Subcutaneous abdominal adipose tissue (tissue), 5 donors: ENCODE data around the gene DUSP12.
"Not testable (repeated sequence)": the region's sequence is repeated elsewhere in the genome, so short reads cannot be mapped to it uniquely, and the experiment has no call there.

Source experiments
- H3K27ac ChIP-seq: one replicate; pipeline ENCODE4 v1.7.0; 2013; ENCODE audit warnings: low read depth, mild to moderate bottlenecking, inconsistent platforms, low read length, moderate library complexity
- H3K27me3 ChIP-seq, 5 donors: one replicate each; pipeline ENCODE4 v1.7.0; 2013; ENCODE audit warnings: low read length in 5 of 5, inconsistent platforms in 1 of 5; ENCODE audit not compliant: control insufficient read depth in 5 of 5, insufficient read depth in 4 of 5
- H3K36me3 ChIP-seq, 5 donors: one replicate each; pipeline ENCODE4 v1.7.0; 2013; ENCODE audit warnings: low read length in 5 of 5; ENCODE audit not compliant: control insufficient read depth in 5 of 5, insufficient read depth in 5 of 5
- H3K4me1 ChIP-seq, 5 donors: one replicate each; pipeline ENCODE4 v1.7.0; 2013; ENCODE audit warnings: low read length in 5 of 5, mild to moderate bottlenecking in 3 of 5, moderate library complexity in 1 of 5; ENCODE audit not compliant: control insufficient read depth in 5 of 5, insufficient read depth in 5 of 5
- H3K4me3 ChIP-seq, 5 donors: one replicate each; pipeline ENCODE4 v1.7.0; 2013; ENCODE audit warnings: low read length in 5 of 5, low read depth in 1 of 5
- H3K9ac ChIP-seq, 5 donors: one replicate each; pipeline ENCODE4 v1.7.0; 2013; ENCODE audit warnings: low read length in 5 of 5, mild to moderate bottlenecking in 4 of 5, moderate library complexity in 3 of 5
- H3K9me3 ChIP-seq, 5 donors: one replicate each; pipeline ENCODE4 v1.7.0; 2013; ENCODE audit warnings: low read length in 5 of 5; ENCODE audit not compliant: control insufficient read depth in 5 of 5
- donor health status: healthy.
- donor health status: healthy.
- donor health status: healthy.
- donor health status: healthy.
- donor health status: healthy.

DUSP12 gene

DNA sequence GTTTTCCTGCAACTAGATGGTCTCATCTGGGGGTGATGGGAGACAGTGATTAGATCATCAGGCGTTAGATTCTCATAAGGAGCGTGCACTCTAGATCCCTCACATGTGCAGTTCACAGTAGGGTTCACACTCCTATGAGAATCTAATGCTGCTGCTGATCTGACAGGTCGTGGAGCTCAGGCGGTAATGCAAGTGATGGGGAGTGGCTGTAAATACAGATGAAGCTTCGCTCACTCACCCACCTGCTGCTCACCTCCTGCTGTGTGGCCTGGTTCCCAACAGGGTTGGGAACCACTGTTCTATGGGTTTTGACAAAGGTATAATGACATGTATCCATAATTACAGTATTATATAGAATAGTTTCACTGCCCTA lies 20.1 kb downstream of the DUSP12 start:
- H3K27me3 ChIP-seq, H3K4me3 ChIP-seq, H3K9me3 ChIP-seq, H3K36me3 ChIP-seq, H3K27ac ChIP-seq, H3K9ac ChIP-seq: not testable (repeated sequence)
- H3K4me1 ChIP-seq, result peaks cover 8 to 37% (median 31%) of the 10 kb centered on the region in 5 donors

DNA sequence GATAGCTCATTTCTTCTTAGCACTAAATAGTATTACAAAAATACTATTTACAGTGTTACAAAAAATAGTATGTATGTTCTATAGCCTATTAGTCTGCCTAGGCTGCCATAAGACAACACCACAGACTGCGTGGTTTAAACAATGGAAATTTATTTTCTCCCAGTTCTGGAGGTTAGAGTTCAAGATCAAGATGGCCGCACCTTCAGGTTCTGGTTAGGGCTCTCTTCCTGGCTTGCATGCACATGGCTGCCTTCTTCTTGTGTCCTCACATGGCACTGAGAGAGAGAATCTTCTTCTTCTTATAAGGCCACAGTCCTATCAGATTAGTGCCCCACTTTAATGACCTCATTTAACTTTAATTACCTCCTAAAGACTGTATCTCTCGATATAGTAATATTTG lies 20.7 kb downstream of the DUSP12 start:
- H3K9me3 ChIP-seq, result no peaks in the 10 kb centered on the region
- H3K27ac ChIP-seq, result no peak overlapping the region
- no peaks in the 10 kb centered on the region for H3K36me3 ChIP-seq
- no peak overlapping the region for H3K4me3 ChIP-seq
- no peaks in the 10 kb centered on the region for H3K27me3 ChIP-seq
- no peak overlapping the region for H3K9ac ChIP-seq
- peaks cover 7 to 37% (median 31%) of the 10 kb centered on the region in 5 donors for H3K4me1 ChIP-seq

DNA sequence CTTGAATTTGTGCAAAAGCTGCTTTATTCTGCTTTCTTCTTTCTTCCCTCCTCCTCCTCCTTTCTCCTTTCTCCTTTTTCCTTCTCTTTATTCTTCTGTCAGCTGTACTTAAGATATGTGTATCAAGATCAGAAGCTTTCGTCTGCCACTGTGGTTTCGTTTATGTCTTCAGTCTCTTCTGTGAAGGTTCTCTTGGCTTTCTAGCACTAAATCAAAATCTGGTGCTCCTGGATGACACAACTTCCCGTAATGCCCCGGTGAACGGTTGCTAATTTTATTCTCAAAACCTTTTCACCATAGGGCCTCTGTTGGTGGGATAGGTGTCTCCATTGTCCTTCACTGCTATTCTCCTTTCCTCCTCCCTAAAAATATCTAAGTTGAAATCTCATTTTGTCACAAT lies 21.6 kb downstream of the DUSP12 start:
- no peaks in the 10 kb centered on the region for H3K9me3 ChIP-seq
- no peaks in the 10 kb centered on the region for H3K36me3 ChIP-seq
- H3K4me3 ChIP-seq, result no peak overlapping the region
- no peaks in the 10 kb centered on the region for H3K27me3 ChIP-seq
- H3K27ac ChIP-seq, result no peak overlapping the region
- peaks cover 7 to 37% (median 31%) of the 10 kb centered on the region in 5 donors for H3K4me1 ChIP-seq
- H3K9ac ChIP-seq, result no peak overlapping the region

- Histone ChIP-seq H3K36me3 (no peaks in the 10 kb centered on the region), H3K9ac (no peak overlapping the region), H3K27me3 (no peaks in the 10 kb centered on the region), H3K27ac (no peak overlapping the region), H3K4me1 (peaks cover 5 to 33% (median 27%) of the 10 kb centered on the region in 5 donors), H3K9me3 (no peaks in the 10 kb centered on the region), H3K4me3 (no peak overlapping the region)
Observed at GRCh38 chr1:161771973-161772372, 22.4 kb downstream of the DUSP12 start.

- Histone ChIP-seq H3K4me3 (no peak overlapping the region), H3K27ac (no peak overlapping the region), H3K36me3 (no peaks in the 10 kb centered on the region), H3K9me3 (no peaks in the 10 kb centered on the region), H3K9ac (no peak overlapping the region), H3K4me1 (peaks cover 2 to 29% (median 23%) of the 10 kb centered on the region in 5 donors), H3K27me3 (no peaks in the 10 kb centered on the region)
Observed at GRCh38 chr1:161772397-161772796, 22.8 kb downstream of the DUSP12 start.

DNA sequence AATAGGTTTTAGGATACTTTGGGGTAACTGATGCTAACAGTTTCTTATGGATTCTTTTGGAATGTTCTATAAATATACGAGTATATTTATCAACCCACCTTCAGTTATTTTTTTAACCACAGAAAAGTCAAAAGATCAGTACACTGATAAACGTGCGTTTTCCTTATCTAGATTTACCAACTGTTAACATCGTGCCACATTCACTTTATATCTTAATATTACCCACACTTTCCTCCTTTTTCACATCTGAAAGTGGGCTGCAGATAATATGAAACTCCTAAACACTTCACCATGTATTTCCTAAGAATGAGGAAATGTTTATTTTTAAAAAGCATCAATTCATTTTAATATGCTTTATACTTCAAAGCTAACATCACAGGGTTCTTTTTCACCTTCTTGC lies 24.2 kb downstream of the DUSP12 start:
- H3K9ac ChIP-seq, result no peak overlapping the region
- H3K36me3 ChIP-seq, result no peaks in the 10 kb centered on the region
- H3K27me3 ChIP-seq, result no peaks in the 10 kb centered on the region
- H3K4me1 ChIP-seq, result peaks cover 0 to 17% (median 15%) of the 10 kb centered on the region in 5 donors
- no peaks in the 10 kb centered on the region for H3K9me3 ChIP-seq
- no peak overlapping the region for H3K4me3 ChIP-seq
- no peak overlapping the region for H3K27ac ChIP-seq

GRCh38 chr1:161777261-161777660 lies 27.7 kb downstream of the DUSP12 start:
- Histone ChIP-seq H3K9me3 (no peaks in the 10 kb centered on the region), H3K27me3 (no peaks in the 10 kb centered on the region), H3K4me3 (no peak overlapping the region), H3K27ac (no peak overlapping the region), H3K4me1 (peaks cover 0 to 5% (median 3%) of the 10 kb centered on the region in 5 donors), H3K9ac (no peak overlapping the region), H3K36me3 (peaks cover 4 to 12% (median 5%) of the 10 kb centered on the region in 5 donors)

GRCh38 chr1:161778522-161778921 lies 28.9 kb downstream of the DUSP12 start:
- H3K4me3 ChIP-seq, result no peak overlapping the region

DNA sequence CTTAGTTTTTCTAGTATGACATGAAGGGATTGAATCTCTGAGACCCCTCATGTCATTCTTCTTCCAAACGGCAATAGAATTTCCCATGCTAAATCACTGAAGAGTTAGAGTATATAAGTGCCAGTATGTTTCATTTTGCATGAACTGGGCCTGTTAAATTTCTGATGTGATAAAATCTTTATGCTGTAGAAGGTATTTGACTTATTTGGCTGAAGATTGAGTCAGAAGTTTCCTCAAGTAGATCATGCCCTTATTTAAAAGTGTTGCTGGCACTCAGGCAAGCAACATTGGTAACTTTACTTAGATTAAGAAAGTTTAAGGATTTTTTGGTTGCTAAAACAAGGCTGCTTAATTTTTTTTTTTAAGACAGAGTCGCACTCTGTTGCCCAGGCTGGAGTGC lies 29.8 kb downstream of the DUSP12 start:
- Histone ChIP-seq H3K4me3 (no peak overlapping the region), H3K27me3 (no peaks in the 10 kb centered on the region), H3K4me1 (peaks cover 0 to 2% (median 0%) of the 10 kb centered on the region in 5 donors), H3K9me3 (no peaks in the 10 kb centered on the region), H3K36me3 (peaks cover 15 to 31% (median 22%) of the 10 kb centered on the region in 5 donors), H3K9ac (no peak overlapping the region), H3K27ac (no peak overlapping the region)

More at GRCh38 chr1:161778522-161778921, 28.9 kb downstream of the DUSP12 start:
- Histone ChIP-seq H3K36me3 (peaks cover 9 to 23% (median 14%) of the 10 kb centered on the region in 5 donors), H3K27ac (no peak overlapping the region), H3K9ac (no peak overlapping the region), H3K4me1 (peaks cover 0 to 2% (median 0%) of the 10 kb centered on the region in 5 donors), H3K9me3 (no peaks in the 10 kb centered on the region), H3K27me3 (no peaks in the 10 kb centered on the region)

DNA sequence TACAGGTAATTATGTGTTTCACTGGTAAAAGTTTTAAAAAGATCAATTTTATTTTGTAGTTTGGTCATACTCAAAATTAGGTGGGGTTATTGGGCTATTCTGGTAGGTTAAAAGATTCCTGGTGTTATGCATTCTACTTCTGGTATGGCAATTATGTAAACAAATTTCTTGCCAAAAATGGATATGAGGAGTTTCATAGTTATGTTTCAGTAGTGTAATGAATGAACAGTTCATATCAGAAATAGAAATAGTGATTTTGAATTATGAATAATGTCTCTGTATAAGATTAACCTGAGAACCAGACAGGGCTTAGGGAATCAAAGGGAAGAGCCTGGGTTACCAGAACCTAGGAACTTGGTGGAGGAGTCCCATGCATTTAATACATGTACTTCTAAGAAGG lies 32.4 kb downstream of the DUSP12 start:
- peaks cover 30 to 54% (median 38%) of the 10 kb centered on the region in 5 donors for H3K36me3 ChIP-seq
- H3K4me3 ChIP-seq, result no peak overlapping the region
- no peaks in the 10 kb centered on the region for H3K4me1 ChIP-seq
- H3K27ac ChIP-seq, result no peak overlapping the region
- no peaks in the 10 kb centered on the region for H3K27me3 ChIP-seq
- no peak overlapping the region for H3K9ac ChIP-seq
- H3K9me3 ChIP-seq, result no peaks in the 10 kb centered on the region

DNA sequence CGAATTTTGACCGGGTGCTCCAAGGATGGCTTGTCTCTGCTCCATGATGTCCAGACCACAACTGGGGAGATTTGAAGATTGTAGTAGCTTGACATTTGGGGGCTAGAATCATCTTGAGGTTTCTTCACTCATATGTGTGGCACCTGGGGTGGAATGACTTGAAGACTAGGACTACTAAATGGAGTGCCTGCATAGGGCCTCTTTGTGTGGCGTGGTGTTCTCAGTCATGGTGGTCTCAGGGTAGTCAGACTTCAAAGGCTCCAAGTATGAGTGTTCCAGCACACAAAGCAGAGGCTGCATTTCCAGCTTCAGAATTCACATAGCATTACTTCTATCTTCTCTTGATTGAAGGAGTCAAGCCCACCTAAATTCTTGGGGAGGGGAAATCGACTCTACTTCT lies 33.3 kb downstream of the DUSP12 start:
- no peak overlapping the region for H3K27ac ChIP-seq
- H3K9me3 ChIP-seq, result no peaks in the 10 kb centered on the region
- H3K4me3 ChIP-seq, result no peak overlapping the region
- H3K9ac ChIP-seq, result no peak overlapping the region
- no peaks in the 10 kb centered on the region for H3K27me3 ChIP-seq
- H3K36me3 ChIP-seq, result peaks cover 33 to 60% (median 43%) of the 10 kb centered on the region in 5 donors
- no peaks in the 10 kb centered on the region for H3K4me1 ChIP-seq
